SK-N-SH treated with all-trans-retinoic acid at 6 μM for 48 hours (cell line): ENCODE data around the gene ATXN10.

Source experiments
- ZC3H10 ChIP-seq: fragments of 250-450 bp; sonication (Bioruptor Pico); IDR thresholded peaks from 2 replicates; pipeline ENCODE4 v1.5.1; 2021; ENCODE audit warnings: mild to moderate bottlenecking, moderate library complexity
- TF ChIP-seq, protein P1 (sequence below): fragments of 250-450 bp; sonication (Bioruptor Pico); IDR thresholded peaks from 2 replicates; pipeline ENCODE4 v1.5.0; 2020; ENCODE audit warnings: mild to moderate bottlenecking, moderate library complexity

DNA sequence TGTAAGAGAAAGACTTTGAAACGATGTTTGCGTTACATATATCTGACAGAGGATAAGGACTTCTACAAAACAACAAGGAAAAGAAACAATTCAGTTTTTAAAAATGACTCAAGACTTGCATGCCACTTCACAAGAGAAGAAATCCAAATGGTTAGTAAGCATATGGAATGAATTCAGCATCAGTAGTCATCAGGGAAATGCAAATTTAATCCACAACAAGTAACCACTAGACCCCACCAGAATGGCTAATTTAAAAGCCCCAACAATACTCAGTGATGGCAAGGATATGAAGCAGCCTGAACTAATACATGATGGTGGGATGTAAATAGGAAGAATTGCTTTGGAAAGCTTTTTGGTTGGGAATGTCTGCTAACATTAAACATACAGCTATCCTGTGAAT is 142.6 kb downstream of the ATXN10 start:
- TF ChIP-seq ZC3H10 (CRISPR knock-in tag), result no peak
- TF ChIP-seq, protein P1, sequence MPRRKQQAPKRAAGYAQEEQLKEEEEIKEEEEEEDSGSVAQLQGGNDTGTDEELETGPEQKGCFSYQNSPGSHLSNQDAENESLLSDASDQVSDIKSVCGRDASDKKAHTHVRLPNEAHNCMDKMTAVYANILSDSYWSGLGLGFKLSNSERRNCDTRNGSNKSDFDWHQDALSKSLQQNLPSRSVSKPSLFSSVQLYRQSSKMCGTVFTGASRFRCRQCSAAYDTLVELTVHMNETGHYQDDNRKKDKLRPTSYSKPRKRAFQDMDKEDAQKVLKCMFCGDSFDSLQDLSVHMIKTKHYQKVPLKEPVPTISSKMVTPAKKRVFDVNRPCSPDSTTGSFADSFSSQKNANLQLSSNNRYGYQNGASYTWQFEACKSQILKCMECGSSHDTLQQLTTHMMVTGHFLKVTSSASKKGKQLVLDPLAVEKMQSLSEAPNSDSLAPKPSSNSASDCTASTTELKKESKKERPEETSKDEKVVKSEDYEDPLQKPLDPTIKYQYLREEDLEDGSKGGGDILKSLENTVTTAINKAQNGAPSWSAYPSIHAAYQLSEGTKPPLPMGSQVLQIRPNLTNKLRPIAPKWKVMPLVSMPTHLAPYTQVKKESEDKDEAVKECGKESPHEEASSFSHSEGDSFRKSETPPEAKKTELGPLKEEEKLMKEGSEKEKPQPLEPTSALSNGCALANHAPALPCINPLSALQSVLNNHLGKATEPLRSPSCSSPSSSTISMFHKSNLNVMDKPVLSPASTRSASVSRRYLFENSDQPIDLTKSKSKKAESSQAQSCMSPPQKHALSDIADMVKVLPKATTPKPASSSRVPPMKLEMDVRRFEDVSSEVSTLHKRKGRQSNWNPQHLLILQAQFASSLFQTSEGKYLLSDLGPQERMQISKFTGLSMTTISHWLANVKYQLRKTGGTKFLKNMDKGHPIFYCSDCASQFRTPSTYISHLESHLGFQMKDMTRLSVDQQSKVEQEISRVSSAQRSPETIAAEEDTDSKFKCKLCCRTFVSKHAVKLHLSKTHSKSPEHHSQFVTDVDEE (CRISPR knock-in tag), result no peak
